ENCODE results near the gene TUBB4B.

Gene TUBB4B

GRCh38 chr9:137222190-137223077, 18.7 kb upstream of the TUBB4B start, which contains the start of gene RNF208:
Gene RNF208, minus strand, starts transcription at chr9:137222240. Its CDS starts 1,028 bp downstream, at chr9:137221212.
- H3K9ac ChIP-seq (ENCODE audit: low read depth, low read length): peak within 1 kb of the TSS; percentile 41

GRCh38 chr9:137223078-137223970, 17.8 kb upstream of the TUBB4B start:
- Histone ChIP-seq H3K36me3 (ENCODE audit: control insufficient read depth, insufficient read depth, low read length) (no peaks in the 10 kb centered on the region), H3K4me1 (ENCODE audit: control insufficient read depth, insufficient read depth, low read length) (no peaks in the 10 kb centered on the region), H3K4me3 (ENCODE audit: low read depth, low read length) (peak overlapping the region; percentile 65), H3K9ac (ENCODE audit: low read depth, low read length) (peak overlapping the region; percentile 85), H3K9me3 (ENCODE audit: control insufficient read depth, insufficient read depth, low read length) (no peaks in the 10 kb centered on the region), H3K27me3 (ENCODE audit: control insufficient read depth, insufficient read depth, low read length) (no peaks in the 10 kb centered on the region)

More at GRCh38 chr9:137222190-137223077, 18.7 kb upstream of the TUBB4B start, which contains the start of gene RNF208:
- Histone ChIP-seq H3K27me3 (ENCODE audit: control insufficient read depth, insufficient read depth, low read length) (no peaks in the 10 kb centered on the region), H3K4me3 (ENCODE audit: low read depth, low read length) (peak within 1 kb of the TSS; percentile 63), H3K36me3 (ENCODE audit: control insufficient read depth, insufficient read depth, low read length) (no peaks in the 10 kb centered on the region), H3K4me1 (ENCODE audit: control insufficient read depth, insufficient read depth, low read length) (no peaks in the 10 kb centered on the region), H3K9me3 (ENCODE audit: control insufficient read depth, insufficient read depth, low read length) (no peaks in the 10 kb centered on the region)

- no peaks in the 10 kb centered on the region for H3K36me3 ChIP-seq (ENCODE audit: control insufficient read depth, insufficient read depth, low read length)
- H3K9me3 ChIP-seq (ENCODE audit: control insufficient read depth, insufficient read depth, low read length): no peaks in the 10 kb centered on the region
- H3K27me3 ChIP-seq (ENCODE audit: control insufficient read depth, insufficient read depth, low read length): no peaks in the 10 kb centered on the region
- peak within 1 kb of the TSS; percentile 85 for H3K9ac ChIP-seq (ENCODE audit: low read depth, low read length)
- no peaks in the 10 kb centered on the region for H3K4me1 ChIP-seq (ENCODE audit: control insufficient read depth, insufficient read depth, low read length)
- H3K4me3 ChIP-seq (ENCODE audit: low read depth, low read length): peak within 1 kb of the TSS; percentile 65
Measured at GRCh38 chr9:137224830-137225694, 16.0 kb upstream of the TUBB4B start, which contains the start of gene CYSRT1. Gene CYSRT1, plus strand, starts transcription at chr9:137225174. Its CDS starts 448 bp downstream, at chr9:137225622.

GRCh38 chr9:137225699-137226331, 15.3 kb upstream of the TUBB4B start:
- Histone ChIP-seq H3K9ac (ENCODE audit: low read depth, low read length) (no peak overlapping the region), H3K4me1 (ENCODE audit: control insufficient read depth, insufficient read depth, low read length) (no peaks in the 10 kb centered on the region)

GRCh38 chr9:137226338-137227053, 14.6 kb upstream of the TUBB4B start:
- no peaks in the 10 kb centered on the region for H3K9me3 ChIP-seq (ENCODE audit: control insufficient read depth, insufficient read depth, low read length)
- no peaks in the 10 kb centered on the region for H3K36me3 ChIP-seq (ENCODE audit: control insufficient read depth, insufficient read depth, low read length)
- no peaks in the 10 kb centered on the region for H3K4me1 ChIP-seq (ENCODE audit: control insufficient read depth, insufficient read depth, low read length)
- H3K9ac ChIP-seq (ENCODE audit: low read depth, low read length): no peak overlapping the region
- no peaks in the 10 kb centered on the region for H3K27me3 ChIP-seq (ENCODE audit: control insufficient read depth, insufficient read depth, low read length)
- no peak overlapping the region for H3K4me3 ChIP-seq (ENCODE audit: low read depth, low read length)

More at GRCh38 chr9:137225699-137226331, 15.3 kb upstream of the TUBB4B start:
- no peaks in the 10 kb centered on the region for H3K9me3 ChIP-seq (ENCODE audit: control insufficient read depth, insufficient read depth, low read length)
- no peak overlapping the region for H3K4me3 ChIP-seq (ENCODE audit: low read depth, low read length)
- no peaks in the 10 kb centered on the region for H3K36me3 ChIP-seq (ENCODE audit: control insufficient read depth, insufficient read depth, low read length)
- no peaks in the 10 kb centered on the region for H3K27me3 ChIP-seq (ENCODE audit: control insufficient read depth, insufficient read depth, low read length)

- Histone ChIP-seq H3K36me3 (ENCODE audit: control insufficient read depth, insufficient read depth, low read length) (no peaks in the 10 kb centered on the region), H3K27me3 (ENCODE audit: control insufficient read depth, insufficient read depth, low read length) (no peaks in the 10 kb centered on the region), H3K4me1 (ENCODE audit: control insufficient read depth, insufficient read depth, low read length) (no peaks in the 10 kb centered on the region), H3K9me3 (ENCODE audit: control insufficient read depth, insufficient read depth, low read length) (no peaks in the 10 kb centered on the region), H3K4me3 (ENCODE audit: low read depth, low read length) (peak within 1 kb of the TSS; percentile 28), H3K9ac (ENCODE audit: low read depth, low read length) (no peak within 1 kb of the TSS)
Measured at GRCh38 chr9:137227054-137227852, 13.8 kb upstream of the TUBB4B start, which contains the start of gene RNF224. Gene RNF224, plus strand, starts transcription at chr9:137227502. Its CDS starts 834 bp downstream, at chr9:137228336.

- Histone ChIP-seq H3K36me3 (ENCODE audit: control insufficient read depth, insufficient read depth, low read length) (no peaks in the 10 kb centered on the region), H3K9me3 (ENCODE audit: control insufficient read depth, insufficient read depth, low read length) (no peaks in the 10 kb centered on the region), H3K4me1 (ENCODE audit: control insufficient read depth, insufficient read depth, low read length) (no peaks in the 10 kb centered on the region), H3K4me3 (ENCODE audit: low read depth, low read length) (peak overlapping the region; percentile 28), H3K9ac (ENCODE audit: low read depth, low read length) (no peak overlapping the region), H3K27me3 (ENCODE audit: control insufficient read depth, insufficient read depth, low read length) (no peaks in the 10 kb centered on the region)
Measured at GRCh38 chr9:137227853-137228505, 13.1 kb upstream of the TUBB4B start.

- Histone ChIP-seq H3K9me3 (ENCODE audit: control insufficient read depth, insufficient read depth, low read length) (no peaks in the 10 kb centered on the region), H3K4me1 (ENCODE audit: control insufficient read depth, insufficient read depth, low read length) (no peaks in the 10 kb centered on the region), H3K36me3 (ENCODE audit: control insufficient read depth, insufficient read depth, low read length) (no peaks in the 10 kb centered on the region), H3K4me3 (ENCODE audit: low read depth, low read length) (no peak overlapping the region), H3K9ac (ENCODE audit: low read depth, low read length) (no peak overlapping the region), H3K27me3 (ENCODE audit: control insufficient read depth, insufficient read depth, low read length) (no peaks in the 10 kb centered on the region)
Measured at GRCh38 chr9:137228506-137228967, 12.6 kb upstream of the TUBB4B start.

All from iPS-15b (cell line).